ENCODE results near the gene FGF7.
"Not testable (repeated sequence)": the region's sequence is repeated elsewhere in the genome, so short reads cannot be mapped to it uniquely, and the experiment has no call there.

The FGF7 gene

GRCh38 chr15:49439678-49440395, 16.8 kb downstream of the FGF7 start:
- DNase-seq = no peak

GRCh38 chr15:49441356-49441755, 18.3 kb downstream of the FGF7 start:
- DNase-seq = no peak

- no peak for DNase-seq
Measured at GRCh38 chr15:49441816-49442215, 18.8 kb downstream of the FGF7 start.

GRCh38 chr15:49452595-49452994, 29.6 kb downstream of the FGF7 start:
- DNase-seq = no peak

- DNase-seq = no peak
Measured at GRCh38 chr15:49456166-49456565, 33.1 kb downstream of the FGF7 start.

- DNase-seq = no peak
Measured at GRCh38 chr15:49458145-49458544, 35.1 kb downstream of the FGF7 start.

- no peak for DNase-seq
Measured at GRCh38 chr15:49460411-49460941, 37.4 kb downstream of the FGF7 start.

- DNase-seq = no peak
Measured at GRCh38 chr15:49462232-49462844, 39.3 kb downstream of the FGF7 start.

GRCh38 chr15:49464522-49464921, 41.5 kb downstream of the FGF7 start:
- DNase-seq = no peak

- DNase-seq = no peak
Measured at GRCh38 chr15:49466119-49466518, 43.1 kb downstream of the FGF7 start.

GRCh38 chr15:49467746-49468480, 44.9 kb downstream of the FGF7 start:
- no peak for DNase-seq

GRCh38 chr15:49468481-49468839, 45.4 kb downstream of the FGF7 start:
- DNase-seq = no peak

GRCh38 chr15:49471248-49471647, 48.2 kb downstream of the FGF7 start:
- DNase-seq = not testable (repeated sequence)

- no peak for DNase-seq
Measured at GRCh38 chr15:49471733-49472132, 48.7 kb downstream of the FGF7 start.

GRCh38 chr15:49472338-49472737, 49.3 kb downstream of the FGF7 start:
- DNase-seq = no peak

GRCh38 chr15:49473031-49473430, 50.0 kb downstream of the FGF7 start:
- DNase-seq = no peak

- DNase-seq = not testable (repeated sequence)
Measured at GRCh38 chr15:49478021-49478420, 55.0 kb downstream of the FGF7 start.

GRCh38 chr15:49478982-49479381, 55.9 kb downstream of the FGF7 start:
- not testable (repeated sequence) for DNase-seq

- DNase-seq = not testable (repeated sequence)
Measured at GRCh38 chr15:49485401-49485800, 62.4 kb downstream of the FGF7 start.

- DNase-seq = no peak
Measured at GRCh38 chr15:49490966-49491365, 67.9 kb downstream of the FGF7 start.

- no peak for DNase-seq
Measured at GRCh38 chr15:49492151-49492550, 69.1 kb downstream of the FGF7 start.

GRCh38 chr15:49492830-49493229, 69.8 kb downstream of the FGF7 start:
- DNase-seq = no peak

- no peak for DNase-seq
Measured at GRCh38 chr15:49494842-49495241, 71.8 kb downstream of the FGF7 start.
